Measurements from ENCODE around the gene ROGDI. TPM values are rescaled to one million over a fixed set of nuclear protein-coding genes. Genes with fewer than 3 reads are reported as not detected.

The ROGDI gene
- total and polyA plus RNA-seq, 9 of the 15 experiments (the other 6 are each of a cell fraction or from before 2014, with no cell fraction given), result 0.97 to 37.3 (median 16.5) TPM

DNA sequence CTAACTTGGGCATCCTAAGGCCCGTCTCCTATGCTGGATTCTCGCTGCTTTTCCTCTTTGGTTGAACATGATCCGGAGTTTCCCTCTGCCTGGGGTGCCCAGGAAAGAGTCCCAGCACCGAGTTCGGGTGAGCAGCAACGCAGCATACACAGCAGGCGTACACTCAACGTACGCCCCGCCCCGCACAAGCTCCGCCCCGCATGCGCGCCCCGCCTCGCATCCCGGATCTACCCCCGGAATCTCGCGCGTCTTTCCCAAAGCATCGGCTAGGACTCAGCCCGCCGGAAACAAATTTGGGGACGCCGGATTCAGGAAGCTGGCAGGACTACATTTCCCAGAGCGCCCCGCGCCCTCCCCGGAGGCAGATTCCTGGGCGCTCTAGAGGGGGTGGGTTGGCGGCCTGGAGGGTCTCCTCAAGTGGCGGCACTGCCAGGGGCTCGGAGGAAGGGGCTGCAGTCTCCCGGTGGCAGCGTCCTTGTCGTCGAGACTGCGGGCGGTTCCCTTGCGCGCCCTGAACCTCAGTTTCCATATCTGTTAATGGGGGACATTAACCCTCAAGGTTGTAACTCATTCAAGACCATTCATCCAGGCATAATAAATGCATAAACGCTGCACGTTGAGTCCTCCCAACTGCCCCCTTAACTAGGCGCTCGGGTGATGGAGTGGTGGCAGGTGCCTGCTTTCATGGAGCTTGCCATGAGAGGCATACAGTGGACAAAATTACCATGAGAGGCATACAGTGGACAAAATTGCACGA lies 33.7 kb downstream of the ROGDI start (continued):
- TF ChIP-seq ZNF561 (CRISPR knock-in tag; conservative IDR thresholded peaks at IDR 0.05) (no peak), TFAM (CRISPR knock-in tag; conservative IDR thresholded peaks at IDR 0.05) (no peak), BHLHE40 (IDR thresholded peaks at IDR 0.05; ENCODE audit: low read length) (no peak), ETV1 (tag; conservative IDR thresholded peaks at IDR 0.05; ENCODE audit: low read depth) (peak; percentile 59; the same call in 1 of the 2 replicates), ZNF699 (CRISPR knock-in tag; IDR thresholded peaks at IDR 0.05; ENCODE audit: insufficient replicate concordance) (no peak), RBM17 (IDR thresholded peaks at IDR 0.05; ENCODE audit: borderline replicate concordance, low read depth, low read length) (no peak), MAFK (IDR thresholded peaks at IDR 0.05; ENCODE audit: low read length) (no peak), RAD51 (IDR thresholded peaks at IDR 0.05; ENCODE audit: borderline replicate concordance, low read depth) (no peak), L3MBTL2 (IDR thresholded peaks at IDR 0.05) (peak; percentile 33), DACH1 (IDR thresholded peaks at IDR 0.05; ENCODE audit: partially characterized antibody) (no peak), SMARCB1 (IDR thresholded peaks at IDR 0.05; ENCODE audit: insufficient read length, low read depth) (no peak), JUND (IDR thresholded peaks at IDR 0.05; ENCODE audit: borderline replicate concordance, low read depth, low read length) (no peak), JUND (tag; IDR thresholded peaks at IDR 0.05; ENCODE audit: borderline replicate concordance, low read depth, low read length) (no peak; the same call in 1 of the 3 replicates), FOXA3 (CRISPR knock-in tag; conservative IDR thresholded peaks at IDR 0.05 in 1 of 2, IDR thresholded peaks at IDR 0.05 in 1 of 2) (no peak), SOX6 (IDR thresholded peaks at IDR 0.05) (no peak), HDAC1 (IDR thresholded peaks at IDR 0.05) (no peak), MIER1 (IDR thresholded peaks at IDR 0.05; ENCODE audit: low read depth) (no peak), SAP30 (IDR thresholded peaks at IDR 0.05; ENCODE audit: borderline replicate concordance, insufficient read depth, low read depth, low read length, poor library complexity, severe bottlenecking) (no peak)
- TF ChIP-seq, protein P1, sequence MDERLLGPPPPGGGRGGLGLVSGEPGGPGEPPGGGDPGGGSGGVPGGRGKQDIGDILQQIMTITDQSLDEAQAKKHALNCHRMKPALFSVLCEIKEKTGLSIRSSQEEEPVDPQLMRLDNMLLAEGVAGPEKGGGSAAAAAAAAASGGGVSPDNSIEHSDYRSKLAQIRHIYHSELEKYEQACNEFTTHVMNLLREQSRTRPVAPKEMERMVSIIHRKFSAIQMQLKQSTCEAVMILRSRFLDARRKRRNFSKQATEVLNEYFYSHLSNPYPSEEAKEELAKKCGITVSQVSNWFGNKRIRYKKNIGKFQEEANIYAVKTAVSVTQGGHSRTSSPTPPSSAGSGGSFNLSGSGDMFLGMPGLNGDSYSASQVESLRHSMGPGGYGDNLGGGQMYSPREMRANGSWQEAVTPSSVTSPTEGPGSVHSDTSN (CRISPR knock-in tag; IDR thresholded peaks at IDR 0.05; ENCODE audit: low read depth), result no peak
- TF ChIP-seq, protein P1 (tag; conservative IDR thresholded peaks at IDR 0.05; ENCODE audit: low read depth), result no peak
- TF ChIP-seq, protein P2, sequence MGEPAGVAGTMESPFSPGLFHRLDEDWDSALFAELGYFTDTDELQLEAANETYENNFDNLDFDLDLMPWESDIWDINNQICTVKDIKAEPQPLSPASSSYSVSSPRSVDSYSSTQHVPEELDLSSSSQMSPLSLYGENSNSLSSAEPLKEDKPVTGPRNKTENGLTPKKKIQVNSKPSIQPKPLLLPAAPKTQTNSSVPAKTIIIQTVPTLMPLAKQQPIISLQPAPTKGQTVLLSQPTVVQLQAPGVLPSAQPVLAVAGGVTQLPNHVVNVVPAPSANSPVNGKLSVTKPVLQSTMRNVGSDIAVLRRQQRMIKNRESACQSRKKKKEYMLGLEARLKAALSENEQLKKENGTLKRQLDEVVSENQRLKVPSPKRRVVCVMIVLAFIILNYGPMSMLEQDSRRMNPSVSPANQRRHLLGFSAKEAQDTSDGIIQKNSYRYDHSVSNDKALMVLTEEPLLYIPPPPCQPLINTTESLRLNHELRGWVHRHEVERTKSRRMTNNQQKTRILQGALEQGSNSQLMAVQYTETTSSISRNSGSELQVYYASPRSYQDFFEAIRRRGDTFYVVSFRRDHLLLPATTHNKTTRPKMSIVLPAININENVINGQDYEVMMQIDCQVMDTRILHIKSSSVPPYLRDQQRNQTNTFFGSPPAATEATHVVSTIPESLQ (CRISPR knock-in tag; IDR thresholded peaks at IDR 0.05), result no peak
- TF ChIP-seq, protein P3, sequence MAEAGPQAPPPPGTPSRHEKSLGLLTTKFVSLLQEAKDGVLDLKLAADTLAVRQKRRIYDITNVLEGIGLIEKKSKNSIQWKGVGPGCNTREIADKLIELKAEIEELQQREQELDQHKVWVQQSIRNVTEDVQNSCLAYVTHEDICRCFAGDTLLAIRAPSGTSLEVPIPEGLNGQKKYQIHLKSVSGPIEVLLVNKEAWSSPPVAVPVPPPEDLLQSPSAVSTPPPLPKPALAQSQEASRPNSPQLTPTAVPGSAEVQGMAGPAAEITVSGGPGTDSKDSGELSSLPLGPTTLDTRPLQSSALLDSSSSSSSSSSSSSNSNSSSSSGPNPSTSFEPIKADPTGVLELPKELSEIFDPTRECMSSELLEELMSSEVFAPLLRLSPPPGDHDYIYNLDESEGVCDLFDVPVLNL (CRISPR knock-in tag; IDR thresholded peaks at IDR 0.05; ENCODE audit: low read depth), result no peak

Measured in K562 (cell line).